ENCODE data around the gene TRAPPC6A. TPM values are rescaled to one million over a fixed set of nuclear protein-coding genes. Genes with fewer than 3 reads are reported as not detected.

TRAPPC6A gene, protein sequence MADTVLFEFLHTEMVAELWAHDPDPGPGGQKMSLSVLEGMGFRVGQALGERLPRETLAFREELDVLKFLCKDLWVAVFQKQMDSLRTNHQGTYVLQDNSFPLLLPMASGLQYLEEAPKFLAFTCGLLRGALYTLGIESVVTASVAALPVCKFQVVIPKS
- polyA plus RNA-seq (2013, experiment 1 of 2) = 28.1 TPM
- 25.5 TPM for polyA plus RNA-seq (2013, experiment 2 of 2)

DNA sequence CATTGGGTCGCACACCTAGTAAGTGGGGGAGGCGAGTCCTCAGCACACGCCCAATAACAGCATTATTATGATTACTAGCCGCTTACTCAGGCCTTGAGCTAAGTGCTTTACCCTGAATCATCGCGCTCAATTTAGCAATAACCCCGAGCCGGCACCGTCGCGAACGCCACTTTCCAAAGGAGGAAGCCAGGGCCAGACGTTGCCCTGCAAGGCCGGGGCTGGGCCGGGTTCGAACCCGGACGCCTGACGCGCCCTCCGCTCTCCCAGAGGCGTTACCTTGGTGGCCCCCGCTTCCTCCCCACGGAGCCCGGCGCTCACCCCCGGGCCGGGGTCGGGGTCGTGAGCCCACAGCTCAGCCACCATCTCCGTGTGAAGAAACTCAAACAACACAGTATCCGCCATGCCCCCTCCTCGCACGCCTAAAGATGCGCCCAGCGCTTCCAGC lies at the start of gene TRAPPC6A:
TSS of gene TRAPPC6A (minus strand) at position 421 of the 445 bp plus-strand sequence. CDS start at position 402, 19 bp downstream.
- peak within 1 kb of the TSS; percentile 83 for H3K4me3 ChIP-seq (ENCODE audit: extremely low read depth, insufficient read depth, low read length, poor library complexity, severe bottlenecking)
- no peaks in the 10 kb centered on the region for H3K9me3 ChIP-seq (ENCODE audit: control insufficient read depth, low read length)
- WGBS, 2 experiments (ENCODE audit: insufficient coverage in 2 of 2) = 0 to 1% methylated on average over 30 to 32 of the region's 36 CpGs
- H3K36me3 ChIP-seq (ENCODE audit: control insufficient read depth, insufficient read depth, low read length) = peaks cover 11% of the 10 kb centered on the region
- peaks cover 7% of the 10 kb centered on the region for H3K4me1 ChIP-seq (ENCODE audit: control insufficient read depth, insufficient read depth, low read length, poor library complexity, severe bottlenecking)
- peak within 1 kb of the TSS; percentile 88 for H3K27ac ChIP-seq (ENCODE audit: low read depth, low read length, severe bottlenecking)

DNA sequence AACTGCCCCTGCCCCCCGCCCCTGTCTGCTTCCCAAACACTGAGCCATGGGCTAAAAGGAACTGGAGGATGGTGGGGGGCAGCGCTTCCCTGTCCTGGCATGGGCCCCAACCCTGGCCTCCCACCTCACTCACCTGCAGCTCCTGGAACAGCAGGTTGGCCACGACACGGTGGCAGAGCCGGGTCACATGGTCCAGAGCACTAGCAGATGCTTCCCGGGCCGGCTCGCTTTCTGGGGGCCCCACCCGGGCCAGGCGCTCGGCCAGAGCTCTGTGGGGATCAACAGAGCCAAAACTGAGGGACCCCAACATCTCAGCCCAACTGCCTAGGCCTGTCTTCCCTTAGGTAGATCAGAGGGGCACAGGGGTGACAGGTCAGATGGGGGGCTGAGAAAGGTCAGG lies 46.6 kb upstream of the TRAPPC6A start:
- WGBS, 2 experiments (ENCODE audit: insufficient coverage in 2 of 2) = 90% methylated on average over 10 of the region's 11 CpGs; no CpG with 5 or more reads in 1 of the 2 experiments
- Histone ChIP-seq H3K36me3 (ENCODE audit: control insufficient read depth, insufficient read depth, low read length) (peaks cover 52% of the 10 kb centered on the region), H3K9me3 (ENCODE audit: control insufficient read depth, low read length) (no peaks in the 10 kb centered on the region), H3K4me1 (ENCODE audit: control insufficient read depth, insufficient read depth, low read length, poor library complexity, severe bottlenecking) (no peaks in the 10 kb centered on the region), H3K27ac (ENCODE audit: low read depth, low read length, severe bottlenecking) (no peak overlapping the region), H3K4me3 (ENCODE audit: extremely low read depth, insufficient read depth, low read length, poor library complexity, severe bottlenecking) (no peak overlapping the region)

DNA sequence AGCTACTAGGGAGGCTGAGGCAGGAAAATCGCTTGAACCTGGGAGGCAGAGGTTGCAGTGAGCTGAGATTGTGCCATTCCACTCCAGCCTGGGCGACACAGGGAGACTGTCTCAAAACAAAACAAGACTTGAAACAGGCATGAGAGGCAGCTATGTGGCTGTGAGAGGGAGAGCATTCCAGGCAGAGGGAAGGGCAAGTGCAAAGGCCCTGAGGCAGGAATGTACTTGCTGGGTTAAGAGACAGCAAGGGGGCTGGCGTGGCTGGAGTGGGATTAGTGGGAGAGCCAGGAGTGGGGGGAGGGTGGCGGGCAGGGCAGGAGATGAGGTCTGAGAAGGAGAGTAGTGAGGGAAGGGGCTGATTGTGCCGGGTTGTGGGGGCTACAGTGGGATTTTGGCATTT lies 45.8 kb upstream of the TRAPPC6A start:
- Histone ChIP-seq H3K4me3 (ENCODE audit: extremely low read depth, insufficient read depth, low read length, poor library complexity, severe bottlenecking) (no peak overlapping the region), H3K4me1 (ENCODE audit: control insufficient read depth, insufficient read depth, low read length, poor library complexity, severe bottlenecking) (no peaks in the 10 kb centered on the region), H3K27ac (ENCODE audit: low read depth, low read length, severe bottlenecking) (no peak overlapping the region), H3K9me3 (ENCODE audit: control insufficient read depth, low read length) (no peaks in the 10 kb centered on the region), H3K36me3 (ENCODE audit: control insufficient read depth, insufficient read depth, low read length) (peaks cover 56% of the 10 kb centered on the region)
- WGBS, 2 experiments (ENCODE audit: insufficient coverage in 2 of 2) = 94 to 97% methylated on average over 4 to 5 of the region's 5 CpGs

DNA sequence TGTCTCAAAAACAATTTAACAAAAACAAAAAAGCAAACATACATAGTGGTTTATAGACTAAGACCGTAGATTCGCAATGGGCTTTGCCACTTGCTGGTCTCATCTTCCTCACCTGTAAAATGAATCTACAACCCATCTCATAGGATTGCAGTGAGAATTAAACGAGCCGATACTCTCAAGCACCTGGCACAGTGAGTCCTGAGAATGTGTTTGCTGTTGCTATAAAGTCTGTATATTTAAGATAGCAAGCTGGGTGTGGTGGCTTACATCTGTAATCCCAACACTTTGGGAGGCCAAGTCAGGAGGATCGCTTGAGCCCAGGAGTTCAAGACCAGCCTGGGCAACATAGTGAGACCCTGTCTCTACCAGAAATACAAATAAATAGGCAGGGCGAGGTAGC lies 44.7 kb upstream of the TRAPPC6A start:
- peaks cover 53% of the 10 kb centered on the region for H3K36me3 ChIP-seq (ENCODE audit: control insufficient read depth, insufficient read depth, low read length)
- 82 to 94% methylated on average over 3 to 5 of the region's 6 CpGs for WGBS, 2 experiments (ENCODE audit: insufficient coverage in 2 of 2)

DNA sequence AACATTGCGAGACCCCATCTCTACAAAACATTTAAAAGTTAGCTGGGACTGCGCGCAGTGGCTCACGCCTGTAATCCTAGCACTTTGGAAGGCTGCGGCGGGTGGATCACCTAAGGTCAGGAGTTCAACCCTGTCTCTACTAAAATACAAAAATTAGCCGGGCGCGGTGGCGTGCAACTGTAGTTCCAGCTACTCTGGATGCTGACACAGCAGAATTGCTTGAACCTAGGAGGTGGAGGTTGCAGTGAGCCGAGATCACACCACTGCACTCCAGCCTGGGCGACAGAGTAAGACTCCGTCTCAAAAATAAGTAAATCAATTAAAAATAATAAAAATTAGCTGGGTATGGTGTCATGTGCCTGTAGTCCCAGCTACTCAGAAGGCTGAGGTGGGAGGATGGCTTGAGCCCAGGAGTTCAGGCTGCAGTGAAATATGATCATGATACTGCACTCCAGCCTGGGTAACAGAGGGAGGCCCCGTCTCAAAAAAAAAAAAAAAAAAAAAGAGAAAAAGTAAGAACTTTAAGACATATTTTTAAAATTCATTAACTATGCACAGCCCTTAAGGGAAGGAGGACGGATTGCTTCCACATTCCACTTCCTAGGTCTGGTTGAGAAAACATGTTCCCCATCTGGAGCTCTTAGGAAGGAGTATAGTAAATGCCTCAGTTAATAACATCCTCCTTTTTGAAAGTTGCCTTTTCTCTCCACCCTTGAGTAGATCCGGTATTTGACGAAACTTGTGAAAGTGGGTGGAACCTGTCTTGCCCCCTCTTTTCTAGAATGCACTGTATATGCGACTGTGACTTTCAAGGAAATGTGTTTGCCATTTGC lies 41.1 kb upstream of the TRAPPC6A start:
- Histone ChIP-seq H3K9me3 (ENCODE audit: control insufficient read depth, low read length) (no peaks in the 10 kb centered on the region), H3K27ac (ENCODE audit: low read depth, low read length, severe bottlenecking) (no peak overlapping the region), H3K36me3 (ENCODE audit: control insufficient read depth, insufficient read depth, low read length) (peaks cover 48% of the 10 kb centered on the region), H3K4me1 (ENCODE audit: control insufficient read depth, insufficient read depth, low read length, poor library complexity, severe bottlenecking) (no peaks in the 10 kb centered on the region), H3K4me3 (ENCODE audit: extremely low read depth, insufficient read depth, low read length, poor library complexity, severe bottlenecking) (no peak overlapping the region)
- 90 to 92% methylated on average over 6 to 11 of the region's 18 CpGs for WGBS, 2 experiments (ENCODE audit: insufficient coverage in 2 of 2)

More for the DNA sequence above, 44.7 kb upstream of the TRAPPC6A start:
- H3K9me3 ChIP-seq (ENCODE audit: control insufficient read depth, low read length) = no peaks in the 10 kb centered on the region
- no peaks in the 10 kb centered on the region for H3K4me1 ChIP-seq (ENCODE audit: control insufficient read depth, insufficient read depth, low read length, poor library complexity, severe bottlenecking)
- H3K27ac ChIP-seq (ENCODE audit: low read depth, low read length, severe bottlenecking) = no peak overlapping the region
- no peak overlapping the region for H3K4me3 ChIP-seq (ENCODE audit: extremely low read depth, insufficient read depth, low read length, poor library complexity, severe bottlenecking)

DNA sequence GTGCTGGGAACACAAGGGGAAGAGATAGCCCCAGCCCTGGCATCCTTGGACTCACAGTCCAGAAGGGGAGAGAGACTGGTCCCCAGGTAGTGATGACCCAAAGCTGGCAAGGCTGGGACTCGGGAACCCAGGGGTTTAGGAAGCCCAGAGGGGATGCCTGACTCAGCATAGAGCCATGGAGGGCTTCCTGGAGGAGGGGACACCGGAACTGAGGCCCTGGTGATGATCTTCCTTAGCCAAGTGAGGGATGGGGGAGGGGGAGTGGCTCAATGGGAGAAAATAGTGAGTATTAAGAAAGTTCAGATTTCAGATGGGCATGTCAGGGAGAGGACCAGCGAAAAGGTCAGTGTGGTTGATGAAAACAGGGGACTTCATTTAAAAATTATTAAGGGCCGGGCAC lies 40.4 kb upstream of the TRAPPC6A start:
- Histone ChIP-seq H3K9me3 (ENCODE audit: control insufficient read depth, low read length) (no peaks in the 10 kb centered on the region), H3K4me3 (ENCODE audit: extremely low read depth, insufficient read depth, low read length, poor library complexity, severe bottlenecking) (no peak overlapping the region), H3K36me3 (ENCODE audit: control insufficient read depth, insufficient read depth, low read length) (peaks cover 50% of the 10 kb centered on the region), H3K4me1 (ENCODE audit: control insufficient read depth, insufficient read depth, low read length, poor library complexity, severe bottlenecking) (no peaks in the 10 kb centered on the region), H3K27ac (ENCODE audit: low read depth, low read length, severe bottlenecking) (no peak overlapping the region)
- 72 to 74% methylated on average over 4 of the region's 4 CpGs for WGBS, 2 experiments (ENCODE audit: insufficient coverage in 2 of 2)

DNA sequence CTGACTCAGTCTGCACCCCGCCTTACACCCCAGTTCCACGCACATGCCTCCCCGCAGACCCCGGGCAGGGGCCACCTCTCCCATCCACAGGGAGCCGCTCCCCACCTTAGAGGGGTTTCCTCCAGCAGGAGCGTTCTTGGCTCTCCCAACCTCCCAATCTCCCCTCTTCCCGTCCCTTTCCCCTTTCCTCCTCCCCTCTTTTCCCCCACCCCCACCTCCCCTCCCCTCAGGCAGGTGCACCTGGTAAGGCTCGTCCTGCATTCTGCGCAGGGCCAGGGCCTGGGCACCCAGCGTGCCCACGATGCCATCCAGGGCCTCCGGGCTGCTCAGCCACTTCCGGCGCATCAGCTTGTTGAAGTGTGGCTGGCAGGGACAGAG lies 39.9 kb upstream of the TRAPPC6A start:
- no peaks in the 10 kb centered on the region for H3K4me1 ChIP-seq (ENCODE audit: control insufficient read depth, insufficient read depth, low read length, poor library complexity, severe bottlenecking)

DNA sequence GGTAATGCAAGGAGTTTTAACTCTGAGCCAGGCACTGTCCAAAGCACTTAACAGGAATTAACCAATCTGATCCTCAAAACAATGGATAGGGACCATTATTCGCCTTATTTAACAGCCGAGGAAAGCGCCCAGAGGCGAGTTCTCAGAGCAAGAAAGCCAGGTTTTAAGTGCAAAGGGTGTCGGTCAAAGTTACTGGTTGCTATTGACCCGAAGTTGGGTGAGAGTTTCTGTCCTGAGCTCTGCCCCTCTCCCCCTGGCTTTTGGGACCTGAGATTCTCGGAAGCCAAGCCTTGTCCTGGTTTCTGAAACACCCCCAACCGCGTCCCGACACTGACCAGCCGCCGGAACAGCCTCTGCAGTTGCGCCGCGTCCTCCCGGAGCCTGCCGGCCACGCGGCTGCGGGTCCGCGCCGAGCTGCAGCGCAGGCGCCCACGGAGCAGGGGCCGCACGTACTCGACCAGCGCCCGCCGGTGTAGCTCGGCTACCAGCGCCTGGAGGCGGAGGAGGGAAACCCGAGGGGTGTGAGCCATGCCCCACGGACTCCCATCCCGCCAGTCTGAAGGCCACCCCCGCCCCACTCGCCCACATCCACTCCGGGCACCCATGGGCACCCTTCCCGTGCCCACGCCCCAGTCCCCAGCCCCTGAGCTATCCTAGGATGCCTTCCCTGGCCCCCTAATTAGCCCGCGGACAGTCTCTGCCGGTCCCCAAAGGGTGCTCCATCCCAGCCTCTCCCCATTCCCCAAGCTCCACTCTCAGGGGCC lies 39.3 kb upstream of the TRAPPC6A start:
- no peak overlapping the region for H3K27ac ChIP-seq (ENCODE audit: low read depth, low read length, severe bottlenecking)
- no peak overlapping the region for H3K4me3 ChIP-seq (ENCODE audit: extremely low read depth, insufficient read depth, low read length, poor library complexity, severe bottlenecking)
- peaks cover 52% of the 10 kb centered on the region for H3K36me3 ChIP-seq (ENCODE audit: control insufficient read depth, insufficient read depth, low read length)
- H3K9me3 ChIP-seq (ENCODE audit: control insufficient read depth, low read length) = no peaks in the 10 kb centered on the region
- WGBS, 2 experiments (ENCODE audit: insufficient coverage in 2 of 2) = 78 to 87% methylated on average over 43 of the region's 46 CpGs
- H3K4me1 ChIP-seq (ENCODE audit: control insufficient read depth, insufficient read depth, low read length, poor library complexity, severe bottlenecking) = no peaks in the 10 kb centered on the region

More for the DNA sequence above, 39.9 kb upstream of the TRAPPC6A start:
- peaks cover 50% of the 10 kb centered on the region for H3K36me3 ChIP-seq (ENCODE audit: control insufficient read depth, insufficient read depth, low read length)
- WGBS, 2 experiments (ENCODE audit: insufficient coverage in 2 of 2) = 90 to 92% methylated on average over 10 to 12 of the region's 14 CpGs
- H3K27ac ChIP-seq (ENCODE audit: low read depth, low read length, severe bottlenecking) = no peak overlapping the region
- no peaks in the 10 kb centered on the region for H3K9me3 ChIP-seq (ENCODE audit: control insufficient read depth, low read length)
- H3K4me3 ChIP-seq (ENCODE audit: extremely low read depth, insufficient read depth, low read length, poor library complexity, severe bottlenecking) = no peak overlapping the region

DNA sequence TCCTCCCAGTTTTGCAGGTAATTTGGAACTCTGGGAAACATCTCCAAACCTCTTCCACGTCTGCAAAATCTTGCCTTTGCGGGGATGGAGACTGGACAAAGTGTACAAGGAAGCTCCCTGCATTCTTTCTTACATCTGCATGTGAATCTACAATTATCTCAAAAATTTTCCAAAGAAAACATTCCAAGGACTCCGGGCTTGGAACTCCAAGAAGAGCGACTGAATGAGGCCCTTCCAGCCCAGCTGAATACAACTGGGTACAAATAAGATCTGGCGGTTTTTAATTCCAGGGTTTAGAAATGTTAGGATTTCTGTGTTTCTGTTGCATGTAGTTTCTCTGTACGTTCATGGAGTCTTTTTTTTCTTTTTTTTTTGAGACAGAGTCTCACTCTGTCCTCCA lies 38.6 kb upstream of the TRAPPC6A start:
- peaks cover 56% of the 10 kb centered on the region for H3K36me3 ChIP-seq (ENCODE audit: control insufficient read depth, insufficient read depth, low read length)
- H3K9me3 ChIP-seq (ENCODE audit: control insufficient read depth, low read length) = no peaks in the 10 kb centered on the region
- 92 to 96% methylated on average over 2 to 4 of the region's 6 CpGs for WGBS, 2 experiments (ENCODE audit: insufficient coverage in 2 of 2)
- no peak overlapping the region for H3K27ac ChIP-seq (ENCODE audit: low read depth, low read length, severe bottlenecking)
- H3K4me1 ChIP-seq (ENCODE audit: control insufficient read depth, insufficient read depth, low read length, poor library complexity, severe bottlenecking) = no peaks in the 10 kb centered on the region
- no peak overlapping the region for H3K4me3 ChIP-seq (ENCODE audit: extremely low read depth, insufficient read depth, low read length, poor library complexity, severe bottlenecking)

DNA sequence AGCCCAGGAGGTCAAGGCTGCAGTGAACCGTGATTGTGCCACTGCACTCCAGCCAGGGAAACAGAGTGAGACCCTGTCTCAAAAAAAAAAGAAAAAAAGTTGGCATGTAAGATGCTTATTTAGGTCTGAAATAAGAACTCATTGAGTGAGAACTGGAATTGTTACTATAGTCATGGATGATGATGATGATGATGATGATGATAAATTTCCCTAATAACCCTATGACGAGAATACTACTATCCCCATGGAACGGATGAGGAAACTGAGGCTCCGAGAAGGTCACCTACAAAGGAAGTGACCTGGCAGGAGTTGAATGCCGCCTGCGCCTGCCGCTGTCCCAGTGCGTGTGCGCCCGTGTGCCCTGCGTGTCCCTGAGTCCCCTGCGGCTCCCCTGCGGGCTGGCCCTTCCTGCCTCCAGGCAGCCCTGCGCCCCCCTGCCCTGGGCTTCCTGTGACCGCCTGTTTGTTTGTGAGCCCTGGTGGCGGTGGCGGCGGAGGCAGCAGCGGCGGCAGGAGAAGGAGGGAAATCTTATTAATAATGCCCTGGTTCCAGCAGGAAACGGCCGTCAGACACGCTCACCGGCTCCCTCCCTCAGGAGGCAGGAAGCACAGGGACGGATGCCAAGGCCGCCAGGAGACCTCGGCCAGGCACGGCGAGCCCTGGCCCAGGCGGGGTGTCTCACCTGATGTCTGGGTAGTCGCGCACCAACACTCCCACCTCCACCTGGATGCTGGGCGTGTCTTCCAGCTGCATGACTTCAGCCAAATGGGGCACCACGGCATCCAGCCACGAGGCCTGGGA lies 37.6 kb upstream of the TRAPPC6A start:
- 70 to 77% methylated on average over 26 to 28 of the region's 35 CpGs for WGBS, 2 experiments (ENCODE audit: insufficient coverage in 2 of 2)
- Histone ChIP-seq H3K4me3 (ENCODE audit: extremely low read depth, insufficient read depth, low read length, poor library complexity, severe bottlenecking) (no peak overlapping the region), H3K27ac (ENCODE audit: low read depth, low read length, severe bottlenecking) (no peak overlapping the region), H3K36me3 (ENCODE audit: control insufficient read depth, insufficient read depth, low read length) (peaks cover 49% of the 10 kb centered on the region), H3K4me1 (ENCODE audit: control insufficient read depth, insufficient read depth, low read length, poor library complexity, severe bottlenecking) (no peaks in the 10 kb centered on the region), H3K9me3 (ENCODE audit: control insufficient read depth, low read length) (no peaks in the 10 kb centered on the region)
